Ishikawa (cell line): ENCODE measurements around the gene USP2.

Experiments
- CEBPB ChIP-seq: IDR thresholded peaks from 2 replicates; pipeline ENCODE4 v1.6.1; 2012
- EGR1 ChIP-seq: IDR thresholded peaks from 2 replicates; pipeline ENCODE4 v1.6.1; 2012
- EP300 ChIP-seq: IDR thresholded peaks from 2 replicates; pipeline ENCODE4 v1.6.1; 2012; ENCODE audit warnings: borderline replicate concordance
- FOXM1 ChIP-seq: IDR thresholded peaks from 2 replicates; pipeline ENCODE4 v1.6.1; 2012; ENCODE audit warnings: low read depth, borderline replicate concordance
- NFIC ChIP-seq: IDR thresholded peaks from 2 replicates; pipeline ENCODE4 v1.6.1; 2012
- RAD21 ChIP-seq: IDR thresholded peaks from 2 replicates; pipeline ENCODE4 v1.6.1; 2012; ENCODE audit warnings: low read depth
- TAF1 ChIP-seq: IDR thresholded peaks from 2 replicates; pipeline ENCODE4 v1.6.1; 2012; ENCODE audit warnings: low read depth, mild to moderate bottlenecking
- TCF12 ChIP-seq: IDR thresholded peaks from 2 replicates; pipeline ENCODE4 v1.6.1; 2012; ENCODE audit warnings: low read depth
- TEAD4 ChIP-seq: IDR thresholded peaks from 2 replicates; pipeline ENCODE4 v1.6.1; 2012
- YY1 ChIP-seq: IDR thresholded peaks from 2 replicates; pipeline ENCODE4 v1.6.1; 2012; ENCODE audit warnings: low read depth
- ZBTB7A ChIP-seq: IDR thresholded peaks from 2 replicates; pipeline ENCODE4 v1.6.1; 2012; ENCODE audit warnings: low read depth
- TF ChIP-seq, protein P1 (sequence below): IDR thresholded peaks from 2 replicates; pipeline ENCODE4 v1.6.1; 2012
- TF ChIP-seq, protein P2 (sequence below): IDR thresholded peaks from 2 replicates; pipeline ENCODE4 v1.6.1; 2012
- TF ChIP-seq, protein P3 (sequence below): IDR thresholded peaks from 2 replicates; pipeline ENCODE4 v1.6.1; 2012; ENCODE audit warnings: low read depth, mild to moderate bottlenecking

The USP2 gene

DNA sequence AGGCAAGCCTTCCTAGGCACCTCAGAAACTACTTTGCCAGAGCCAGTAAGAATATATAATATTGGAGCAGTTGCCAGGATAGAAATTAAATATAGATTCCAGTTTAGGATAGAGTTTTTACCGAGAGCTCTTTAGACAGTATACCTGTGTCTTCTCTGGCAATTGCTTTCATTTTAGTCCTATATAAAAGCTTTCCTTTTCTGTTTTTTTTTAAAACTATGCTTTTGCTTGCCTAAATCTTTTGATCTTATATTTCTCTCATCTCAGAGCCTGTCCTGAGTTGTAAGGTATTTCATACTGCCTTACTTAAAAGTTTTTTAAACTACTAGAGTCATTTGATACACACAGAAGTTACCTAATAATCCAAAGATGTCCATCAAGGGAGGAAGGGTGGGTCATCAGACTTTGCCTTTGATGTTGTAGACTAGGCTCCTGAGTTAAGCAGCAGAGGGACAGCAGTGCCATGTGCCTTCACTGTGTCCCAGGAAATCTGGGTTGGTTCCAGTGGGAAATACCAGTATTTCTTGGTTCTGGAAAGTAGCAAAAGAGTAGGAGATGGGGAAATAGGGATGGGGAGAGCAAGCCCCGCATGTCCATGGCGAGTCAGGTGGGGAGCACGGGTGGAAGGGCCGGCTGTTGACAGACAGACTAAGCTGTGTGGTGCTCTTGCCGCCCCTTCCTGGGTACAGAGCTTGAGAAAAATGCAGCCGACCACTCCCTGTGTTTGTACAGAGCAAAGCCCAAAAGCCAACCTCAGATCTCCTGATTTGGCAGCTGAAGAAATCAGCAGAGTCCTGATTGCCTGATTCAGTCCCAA, 75.7 kb downstream of the USP2 start:
- TF ChIP-seq, protein P1, sequence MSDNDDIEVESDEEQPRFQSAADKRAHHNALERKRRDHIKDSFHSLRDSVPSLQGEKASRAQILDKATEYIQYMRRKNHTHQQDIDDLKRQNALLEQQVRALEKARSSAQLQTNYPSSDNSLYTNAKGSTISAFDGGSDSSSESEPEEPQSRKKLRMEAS, result no peak
- TF ChIP-seq TAF1 (no peak), EP300 (no peak), TCF12 (no peak), FOXM1 (no peak), YY1 (no peak), NFIC (no peak), RAD21 (no peak), TEAD4 (no peak), EGR1 (no peak), ZBTB7A (no peak), CEBPB (no peak)
- TF ChIP-seq, protein P2, sequence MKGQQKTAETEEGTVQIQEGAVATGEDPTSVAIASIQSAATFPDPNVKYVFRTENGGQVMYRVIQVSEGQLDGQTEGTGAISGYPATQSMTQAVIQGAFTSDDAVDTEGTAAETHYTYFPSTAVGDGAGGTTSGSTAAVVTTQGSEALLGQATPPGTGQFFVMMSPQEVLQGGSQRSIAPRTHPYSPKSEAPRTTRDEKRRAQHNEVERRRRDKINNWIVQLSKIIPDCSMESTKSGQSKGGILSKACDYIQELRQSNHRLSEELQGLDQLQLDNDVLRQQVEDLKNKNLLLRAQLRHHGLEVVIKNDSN, result no peak
- TF ChIP-seq, protein P3, sequence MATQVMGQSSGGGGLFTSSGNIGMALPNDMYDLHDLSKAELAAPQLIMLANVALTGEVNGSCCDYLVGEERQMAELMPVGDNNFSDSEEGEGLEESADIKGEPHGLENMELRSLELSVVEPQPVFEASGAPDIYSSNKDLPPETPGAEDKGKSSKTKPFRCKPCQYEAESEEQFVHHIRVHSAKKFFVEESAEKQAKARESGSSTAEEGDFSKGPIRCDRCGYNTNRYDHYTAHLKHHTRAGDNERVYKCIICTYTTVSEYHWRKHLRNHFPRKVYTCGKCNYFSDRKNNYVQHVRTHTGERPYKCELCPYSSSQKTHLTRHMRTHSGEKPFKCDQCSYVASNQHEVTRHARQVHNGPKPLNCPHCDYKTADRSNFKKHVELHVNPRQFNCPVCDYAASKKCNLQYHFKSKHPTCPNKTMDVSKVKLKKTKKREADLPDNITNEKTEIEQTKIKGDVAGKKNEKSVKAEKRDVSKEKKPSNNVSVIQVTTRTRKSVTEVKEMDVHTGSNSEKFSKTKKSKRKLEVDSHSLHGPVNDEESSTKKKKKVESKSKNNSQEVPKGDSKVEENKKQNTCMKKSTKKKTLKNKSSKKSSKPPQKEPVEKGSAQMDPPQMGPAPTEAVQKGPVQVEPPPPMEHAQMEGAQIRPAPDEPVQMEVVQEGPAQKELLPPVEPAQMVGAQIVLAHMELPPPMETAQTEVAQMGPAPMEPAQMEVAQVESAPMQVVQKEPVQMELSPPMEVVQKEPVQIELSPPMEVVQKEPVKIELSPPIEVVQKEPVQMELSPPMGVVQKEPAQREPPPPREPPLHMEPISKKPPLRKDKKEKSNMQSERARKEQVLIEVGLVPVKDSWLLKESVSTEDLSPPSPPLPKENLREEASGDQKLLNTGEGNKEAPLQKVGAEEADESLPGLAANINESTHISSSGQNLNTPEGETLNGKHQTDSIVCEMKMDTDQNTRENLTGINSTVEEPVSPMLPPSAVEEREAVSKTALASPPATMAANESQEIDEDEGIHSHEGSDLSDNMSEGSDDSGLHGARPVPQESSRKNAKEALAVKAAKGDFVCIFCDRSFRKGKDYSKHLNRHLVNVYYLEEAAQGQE, result no peak
